ENCODE data around the gene DUOXA2. TPM values are rescaled to one million over a fixed set of nuclear protein-coding genes. Genes with fewer than 3 reads are reported as not detected.

The DUOXA2 gene
- total RNA-seq, 1 donor from 2014 or later = not detected

DNA sequence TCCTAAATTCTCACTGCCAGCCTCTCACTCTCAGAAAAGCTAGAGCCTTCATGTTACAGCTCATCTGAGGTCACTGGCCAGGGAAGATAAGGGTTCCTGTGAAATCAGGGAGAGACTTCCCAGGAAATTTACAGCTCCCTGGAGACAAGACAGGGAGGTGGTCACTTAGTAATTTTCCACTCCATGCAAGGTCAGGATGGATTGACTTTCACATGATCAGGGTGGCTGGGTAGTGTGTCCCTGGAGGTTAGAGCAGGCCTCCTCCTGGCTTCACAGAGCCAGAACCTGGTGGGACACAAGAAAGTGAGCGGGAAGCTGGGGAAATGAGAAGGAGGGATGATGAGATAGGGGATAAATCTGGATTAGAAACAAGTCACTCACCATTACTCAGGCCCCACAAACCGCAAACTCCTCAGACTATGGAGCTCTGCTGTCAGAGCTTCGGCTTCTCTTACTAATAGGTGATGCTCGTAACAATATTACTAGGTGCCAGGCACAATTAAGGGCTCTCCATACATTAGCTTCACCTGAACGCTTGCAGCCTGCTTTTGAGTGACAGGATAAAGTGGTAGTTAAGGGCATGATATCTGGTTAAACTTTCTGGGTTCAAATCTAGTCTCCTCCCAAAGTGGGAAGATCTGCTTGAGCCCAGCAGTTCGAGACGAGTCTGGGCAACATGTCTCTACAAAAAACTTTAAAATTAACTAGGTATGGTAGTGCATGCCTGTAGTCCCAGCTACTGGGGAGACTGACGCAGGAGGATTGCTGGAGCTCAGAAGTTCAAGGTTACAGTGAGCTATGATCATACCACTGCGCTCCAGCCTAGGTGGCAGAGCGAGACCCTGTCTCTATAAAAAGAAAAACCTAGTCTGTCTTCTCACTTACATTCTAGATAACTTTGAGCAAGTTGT is 25.1 kb upstream of the DUOXA2 start:
- Histone ChIP-seq H3K79me2 (ENCODE audit: insufficient read depth, low read length) (no peaks in the 10 kb centered on the region), H3K9ac (ENCODE audit: low read length) (no peak overlapping the region), H3K36me3 (ENCODE audit: insufficient read depth, low read length) (no peaks in the 10 kb centered on the region), H4K20me1 (ENCODE audit: insufficient read depth, low read length) (no peaks in the 10 kb centered on the region), H3K9me3 (ENCODE audit: insufficient read depth, low read depth, low read length) (peaks cover 3% of the 10 kb centered on the region), H2AFZ (ENCODE audit: low read depth, low read length) (no peak overlapping the region), H3K4me2 (ENCODE audit: low read length) (no peak overlapping the region), H3K4me3 (ENCODE audit: insufficient read depth, low read depth, low read length) (no peak overlapping the region), H3K4me1 (ENCODE audit: insufficient read depth, low read length) (no peaks in the 10 kb centered on the region), H3K27ac (ENCODE audit: low read depth, low read length) (no peak overlapping the region), H3K27me3 (ENCODE audit: insufficient read depth, low read length) (peaks cover 28% of the 10 kb centered on the region)
- DNase-seq (ENCODE audit: low read depth) (no peak), FAIRE-seq (no peak)
- Mint-ChIP-seq H3K27ac (ENCODE audit: unreplicated experiment) (peak overlapping the region; percentile 87), H3K4me3 (ENCODE audit: unreplicated experiment) (no peak overlapping the region), H3K4me1 (ENCODE audit: low read depth, unreplicated experiment) (peaks cover 10% of the 10 kb centered on the region), H3K9me3 (ENCODE audit: unreplicated experiment) (no peaks in the 10 kb centered on the region), H3K36me3 (ENCODE audit: low read depth, unreplicated experiment) (no peaks in the 10 kb centered on the region), H3K27me3 (ENCODE audit: low read depth, unreplicated experiment) (peaks cover 12% of the 10 kb centered on the region)
- TF ChIP-seq EZH2 (IDR thresholded peaks at IDR 0.05; ENCODE audit: insufficient read depth, low read length) = no peak
- TF ChIP-seq, protein P1, sequence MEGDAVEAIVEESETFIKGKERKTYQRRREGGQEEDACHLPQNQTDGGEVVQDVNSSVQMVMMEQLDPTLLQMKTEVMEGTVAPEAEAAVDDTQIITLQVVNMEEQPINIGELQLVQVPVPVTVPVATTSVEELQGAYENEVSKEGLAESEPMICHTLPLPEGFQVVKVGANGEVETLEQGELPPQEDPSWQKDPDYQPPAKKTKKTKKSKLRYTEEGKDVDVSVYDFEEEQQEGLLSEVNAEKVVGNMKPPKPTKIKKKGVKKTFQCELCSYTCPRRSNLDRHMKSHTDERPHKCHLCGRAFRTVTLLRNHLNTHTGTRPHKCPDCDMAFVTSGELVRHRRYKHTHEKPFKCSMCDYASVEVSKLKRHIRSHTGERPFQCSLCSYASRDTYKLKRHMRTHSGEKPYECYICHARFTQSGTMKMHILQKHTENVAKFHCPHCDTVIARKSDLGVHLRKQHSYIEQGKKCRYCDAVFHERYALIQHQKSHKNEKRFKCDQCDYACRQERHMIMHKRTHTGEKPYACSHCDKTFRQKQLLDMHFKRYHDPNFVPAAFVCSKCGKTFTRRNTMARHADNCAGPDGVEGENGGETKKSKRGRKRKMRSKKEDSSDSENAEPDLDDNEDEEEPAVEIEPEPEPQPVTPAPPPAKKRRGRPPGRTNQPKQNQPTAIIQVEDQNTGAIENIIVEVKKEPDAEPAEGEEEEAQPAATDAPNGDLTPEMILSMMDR (IDR thresholded peaks at IDR 0.05; ENCODE audit: insufficient read depth, low read depth, low read length) = no peak

GRCh38 chr15:45089712-45090373 is 24.3 kb upstream of the DUOXA2 start:
- Histone ChIP-seq H3K4me2 (ENCODE audit: low read length) (no peak overlapping the region), H3K9me3 (ENCODE audit: insufficient read depth, low read depth, low read length) (peaks cover 3% of the 10 kb centered on the region), H3K27ac (ENCODE audit: low read depth, low read length) (no peak overlapping the region), H3K79me2 (ENCODE audit: insufficient read depth, low read length) (no peaks in the 10 kb centered on the region), H2AFZ (ENCODE audit: low read depth, low read length) (no peak overlapping the region), H3K36me3 (ENCODE audit: insufficient read depth, low read length) (no peaks in the 10 kb centered on the region), H3K27me3 (ENCODE audit: insufficient read depth, low read length) (peaks cover 28% of the 10 kb centered on the region), H3K9ac (ENCODE audit: low read length) (no peak overlapping the region), H4K20me1 (ENCODE audit: insufficient read depth, low read length) (no peaks in the 10 kb centered on the region), H3K4me1 (ENCODE audit: insufficient read depth, low read length) (no peaks in the 10 kb centered on the region), H3K4me3 (ENCODE audit: insufficient read depth, low read depth, low read length) (no peak overlapping the region)
- no peaks in the 10 kb centered on the region for H3K9me3 Mint-ChIP-seq (ENCODE audit: unreplicated experiment)
- DNase-seq (ENCODE audit: low read depth) (no peak), FAIRE-seq (no peak)
- peaks cover 10% of the 10 kb centered on the region for H3K4me1 Mint-ChIP-seq (ENCODE audit: low read depth, unreplicated experiment)
- H3K36me3 Mint-ChIP-seq (ENCODE audit: low read depth, unreplicated experiment) = no peaks in the 10 kb centered on the region
- TF ChIP-seq, protein P1 (IDR thresholded peaks at IDR 0.05; ENCODE audit: insufficient read depth, low read depth, low read length) = no peak
- no peak for TF ChIP-seq EZH2 (IDR thresholded peaks at IDR 0.05; ENCODE audit: insufficient read depth, low read length)
- H3K4me3 Mint-ChIP-seq (ENCODE audit: unreplicated experiment) = no peak overlapping the region
- H3K27ac Mint-ChIP-seq (ENCODE audit: unreplicated experiment) = no peak overlapping the region
- peaks cover 15% of the 10 kb centered on the region for H3K27me3 Mint-ChIP-seq (ENCODE audit: low read depth, unreplicated experiment)

Measured in astrocyte (in vitro differentiated cells and primary cell).